ENCODE data around the gene TRANK1.

- TF ChIP-seq POLR2A (IDR thresholded peaks at IDR 0.05) = no peak
- TF ChIP-seq CTCF (IDR thresholded peaks at IDR 0.05) = no peak
These were observed 111.6 kb downstream of the TRANK1 start for GRCh38 chr3:36833160-36833814.
